Activated T-cell treated with anti-CD3 and anti-CD28 coated beads, Interleukin-2, amount 50 U/mL, for 72 hours (primary cell): Measurements from ENCODE around the gene TRABD2B. TPM values are rescaled to one million over a fixed set of nuclear protein-coding genes. Genes with fewer than 3 reads are reported as not detected.

Experiments
- ATAC-seq, 2 donors: fragments of 150-1000 bp; cut with Tn5 transposase; replicated peaks in 1 of 2; 2 replicates each; pipeline ENCODE4 v1.10.0; 2021; ENCODE audit warnings: moderate library complexity in 2 of 2, mild to moderate bottlenecking in 1 of 2
- DNase-seq, 2 donors: peaks; one replicate each; pipeline ENCODE4 v3.0.0; 2021 to 2022; ENCODE audit warnings: mixed read lengths in 1 of 2
- H3K27ac Mint-ChIP-seq: one replicate; pipeline ENCODE4 v1.8.0; 2022; ENCODE audit warnings: mild to moderate bottlenecking, moderate library complexity, mixed read lengths
- H3K27me3 Mint-ChIP-seq: one replicate; pipeline ENCODE4 v1.8.0; 2022; ENCODE audit warnings: low read depth, mixed read lengths
- H3K36me3 Mint-ChIP-seq, 2 donors: one replicate each; pipeline ENCODE4 v1.8.0; 2022; ENCODE audit warnings: mixed read lengths in 2 of 2, mild to moderate bottlenecking in 1 of 2; ENCODE audit not compliant: insufficient read depth in 2 of 2
- H3K4me1 Mint-ChIP-seq: one replicate; pipeline ENCODE4 v1.8.0; 2022; ENCODE audit warnings: low read depth, mixed read lengths
- H3K4me3 Mint-ChIP-seq, 2 donors: one replicate each; pipeline ENCODE4 v1.8.0; 2022; ENCODE audit warnings: mild to moderate bottlenecking in 2 of 2, mixed read lengths in 2 of 2, moderate library complexity in 2 of 2
- H3K9me3 Mint-ChIP-seq, 2 donors: one replicate each; pipeline ENCODE4 v1.8.0; 2022; ENCODE audit warnings: mixed read lengths in 2 of 2
- total RNA-seq, 2 donors: library from RNA; stranded (reverse); gene quantifications; one replicate each; pipeline ENCODE4 v1.2.3, GENCODE V29; 2022

Gene TRABD2B
- total RNA-seq, 2 donors from 2014 or later = not detected

DNA sequence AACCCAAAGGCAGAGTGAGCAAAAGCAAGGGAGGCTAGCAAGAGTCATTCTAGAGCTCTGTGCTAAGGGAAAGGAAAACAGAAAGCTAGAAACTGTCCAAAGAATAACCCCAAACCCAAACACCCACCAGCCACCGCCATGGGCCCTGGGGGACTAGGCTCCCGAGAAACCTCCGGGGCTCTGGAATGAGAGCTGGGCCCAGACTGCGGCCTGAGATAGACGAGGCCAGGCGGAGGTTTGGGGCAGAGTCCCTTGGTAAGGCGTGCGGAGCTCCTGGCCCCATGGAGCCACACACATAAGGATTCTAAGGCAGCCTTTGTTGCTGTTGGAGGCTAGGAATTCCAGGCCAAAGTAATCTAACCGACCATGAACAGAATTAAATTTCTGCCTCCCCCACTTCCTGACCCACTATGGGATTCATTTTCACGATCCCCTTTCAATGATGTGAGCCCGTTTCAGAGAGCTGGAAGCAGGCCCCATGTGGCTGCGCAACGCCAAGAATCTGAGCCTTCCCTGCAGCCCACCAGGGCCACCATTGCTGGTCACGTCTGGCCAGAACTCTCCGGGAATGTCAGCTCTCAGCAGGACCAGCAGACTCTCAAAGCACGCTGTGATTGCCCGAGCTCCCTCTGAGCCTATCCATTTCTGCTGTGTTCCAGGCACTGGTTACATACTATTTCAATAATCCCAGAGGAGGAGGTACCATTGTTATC is 145.0 kb downstream of the TRABD2B start:
- ATAC-seq (no peak), DNase-seq (no peak)
- H3K27me3 Mint-ChIP-seq = no peaks in the 10 kb centered on the region
- H3K9me3 Mint-ChIP-seq = no peaks in the 10 kb centered on the region
- no peaks in the 10 kb centered on the region for H3K4me1 Mint-ChIP-seq
- H3K4me3 Mint-ChIP-seq = no peak overlapping the region
- H3K27ac Mint-ChIP-seq = no peak overlapping the region
- H3K36me3 Mint-ChIP-seq = no peaks in the 10 kb centered on the region

DNA sequence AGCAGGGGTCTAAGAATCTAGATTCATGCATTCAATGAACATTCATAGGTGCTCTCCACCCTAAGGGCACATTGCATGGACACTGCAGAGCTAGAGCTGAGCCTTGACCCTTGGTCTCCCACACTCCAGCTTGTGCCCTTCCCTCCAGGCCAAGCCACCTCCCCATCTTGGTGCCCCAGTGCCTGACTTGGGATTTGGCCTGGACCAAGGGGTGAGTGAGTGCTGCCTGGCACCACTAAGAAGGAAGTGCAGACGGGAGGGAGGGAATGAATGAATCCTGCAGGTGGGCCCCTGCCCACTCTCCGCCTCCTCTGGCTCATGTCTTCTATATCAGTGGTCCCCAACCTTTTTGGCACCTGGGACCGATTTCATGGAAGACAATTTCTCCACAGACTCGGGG is 146.7 kb downstream of the TRABD2B start:
- Mint-ChIP-seq H3K27ac (no peak overlapping the region), H3K9me3 (no peaks in the 10 kb centered on the region), H3K36me3 (no peaks in the 10 kb centered on the region)

DNA sequence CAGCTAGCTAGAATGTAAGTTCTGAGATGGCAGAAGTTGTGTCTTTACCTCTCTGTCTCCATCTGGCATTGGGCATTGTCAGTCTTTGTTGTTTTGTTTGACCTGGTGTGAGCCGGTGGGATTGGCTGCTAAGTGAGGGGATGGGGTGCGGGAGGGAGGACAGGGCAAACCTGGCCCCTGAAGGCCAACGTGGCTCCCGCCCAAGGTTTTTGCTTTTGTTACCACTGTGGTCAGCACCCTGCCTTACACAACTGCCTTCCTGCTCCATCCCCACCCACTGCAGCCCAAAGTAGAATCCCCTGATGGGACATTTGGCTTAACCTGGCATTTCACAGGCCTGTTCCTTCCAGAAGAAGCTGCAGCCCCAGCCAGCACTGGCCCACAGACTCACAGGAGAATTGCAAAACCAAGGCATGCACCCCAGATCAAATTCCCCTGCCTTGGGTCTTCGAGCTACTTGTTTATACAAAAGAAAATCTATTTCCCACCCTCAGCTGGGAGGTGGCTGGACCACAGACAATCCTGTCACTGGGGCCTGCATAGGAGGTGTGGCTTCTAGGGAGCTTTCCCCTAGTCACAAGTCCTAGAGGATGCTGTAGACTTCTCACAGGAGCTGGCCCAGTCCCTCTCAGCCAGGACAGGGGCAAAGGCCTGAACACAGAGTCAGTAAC is 147.5 kb downstream of the TRABD2B start:
- DNase-seq (no peak), ATAC-seq (no peak)
- H3K9me3 Mint-ChIP-seq = no peaks in the 10 kb centered on the region
- H3K4me1 Mint-ChIP-seq = no peaks in the 10 kb centered on the region
- H3K27ac Mint-ChIP-seq = no peak overlapping the region
- H3K4me3 Mint-ChIP-seq = no peak overlapping the region
- no peaks in the 10 kb centered on the region for H3K36me3 Mint-ChIP-seq
- no peaks in the 10 kb centered on the region for H3K27me3 Mint-ChIP-seq

More for the DNA sequence above, 146.7 kb downstream of the TRABD2B start:
- no peaks in the 10 kb centered on the region for H3K27me3 Mint-ChIP-seq
- no peaks in the 10 kb centered on the region for H3K4me1 Mint-ChIP-seq
- DNase-seq (no peak), ATAC-seq (no peak)
- H3K4me3 Mint-ChIP-seq = no peak overlapping the region

- Mint-ChIP-seq H3K27ac (no peak overlapping the region), H3K27me3 (no peaks in the 10 kb centered on the region), H3K4me3 (no peak overlapping the region), H3K9me3 (no peaks in the 10 kb centered on the region), H3K36me3 (no peaks in the 10 kb centered on the region), H3K4me1 (no peaks in the 10 kb centered on the region)
- no peak for DNase-seq
- ATAC-seq = no peak
These were observed 148.1 kb downstream of the TRABD2B start for GRCh38 chr1:47849005-47849521.

DNA sequence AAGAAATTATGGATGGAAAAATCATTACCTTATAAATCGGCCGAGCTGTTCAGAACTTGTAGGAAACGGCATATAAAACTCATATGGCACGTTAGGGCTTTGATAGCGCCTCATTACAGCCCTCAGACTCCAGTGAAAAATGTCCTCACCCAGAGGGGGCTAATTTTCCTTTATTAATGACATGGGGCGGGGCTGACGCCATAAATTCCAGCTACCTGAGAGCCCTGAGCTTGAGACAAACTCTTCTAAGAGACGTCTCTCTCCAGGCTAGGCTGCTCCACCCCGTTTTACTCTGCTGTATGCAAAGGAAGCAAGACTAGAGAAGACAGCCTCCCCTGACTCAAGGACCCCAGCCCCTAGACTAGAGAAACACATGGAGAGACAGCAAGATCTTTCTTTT is 149.4 kb downstream of the TRABD2B start:
- H3K4me3 Mint-ChIP-seq = no peak overlapping the region
- ATAC-seq = no peak
- H3K27ac Mint-ChIP-seq = no peak overlapping the region
- H3K36me3 Mint-ChIP-seq = no peaks in the 10 kb centered on the region
- no peaks in the 10 kb centered on the region for H3K9me3 Mint-ChIP-seq
- peaks cover 10% of the 10 kb centered on the region for H3K27me3 Mint-ChIP-seq
- no peak for DNase-seq
- H3K4me1 Mint-ChIP-seq = no peaks in the 10 kb centered on the region

GRCh38 chr1:47844558-47844955 is 152.6 kb downstream of the TRABD2B start:
- ATAC-seq = no peak
- no peaks in the 10 kb centered on the region for H3K4me1 Mint-ChIP-seq
- DNase-seq = no peak
- H3K27ac Mint-ChIP-seq = no peak overlapping the region
- peaks cover 14% of the 10 kb centered on the region for H3K27me3 Mint-ChIP-seq
- H3K4me3 Mint-ChIP-seq = no peak overlapping the region
- no peaks in the 10 kb centered on the region for H3K9me3 Mint-ChIP-seq
- no peaks in the 10 kb centered on the region for H3K36me3 Mint-ChIP-seq

DNA sequence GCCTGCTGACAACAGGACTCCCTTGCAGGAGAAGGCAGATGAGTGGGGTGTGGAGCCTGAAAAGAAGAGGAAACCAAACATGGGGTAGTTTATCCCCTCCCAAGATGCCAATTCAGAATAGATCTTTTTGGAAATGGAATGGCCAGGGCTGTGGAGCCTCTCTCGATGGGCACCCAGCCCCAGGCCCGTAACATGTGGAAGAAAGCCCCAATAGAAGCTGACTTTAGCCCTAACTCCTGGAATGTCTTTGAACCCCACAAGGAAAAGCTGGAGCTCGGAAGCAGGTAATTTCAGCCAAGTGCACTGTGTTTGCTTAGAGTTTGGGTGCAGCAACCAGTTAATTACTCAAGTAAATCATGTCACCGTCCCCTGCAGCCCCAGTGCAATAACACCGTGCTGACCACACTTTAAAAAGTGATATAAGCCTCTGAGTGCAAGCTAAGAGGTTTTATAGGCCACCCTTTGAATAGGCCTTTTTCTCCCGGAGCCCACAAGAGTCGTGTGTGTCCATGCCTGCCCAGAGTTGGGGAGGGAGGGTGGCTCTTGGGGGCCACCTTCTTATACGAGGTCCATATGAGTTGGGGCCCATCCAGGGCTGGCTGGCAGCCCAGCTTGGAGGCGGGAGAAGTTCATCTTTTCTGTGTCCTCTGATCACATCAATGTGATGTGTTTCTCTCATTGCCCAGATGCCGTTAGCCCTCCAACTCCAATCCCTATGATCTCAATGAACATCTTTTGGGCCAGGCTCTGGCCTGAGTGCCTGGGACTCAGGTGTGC is 153.2 kb downstream of the TRABD2B start:
- Mint-ChIP-seq H3K4me3 (no peak overlapping the region), H3K36me3 (no peaks in the 10 kb centered on the region), H3K4me1 (no peaks in the 10 kb centered on the region), H3K27me3 (peaks cover 14% of the 10 kb centered on the region), H3K27ac (no peak overlapping the region), H3K9me3 (no peaks in the 10 kb centered on the region)
- no peak for DNase-seq
- no peak for ATAC-seq

DNA sequence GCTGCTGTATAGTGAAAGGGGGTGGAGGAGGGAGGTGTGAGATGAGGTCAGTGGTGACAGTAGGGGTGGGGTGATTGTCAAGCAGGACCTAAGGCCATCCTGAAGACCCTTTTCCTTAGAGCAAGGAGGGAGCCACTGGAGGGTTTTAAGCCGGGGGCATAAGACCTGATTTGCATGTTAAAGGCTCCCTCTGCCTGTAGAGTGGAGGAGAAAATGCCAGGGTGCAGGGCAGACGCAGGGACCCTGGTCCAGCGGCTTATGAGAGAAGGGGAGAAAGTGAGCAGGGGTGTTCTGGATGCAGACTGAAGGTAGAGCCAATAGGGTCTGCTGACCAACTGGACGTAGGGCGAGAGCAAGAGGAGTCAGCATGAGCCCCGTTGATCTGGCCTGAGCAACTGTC is 154.1 kb downstream of the TRABD2B start:
- no peak overlapping the region for H3K27ac Mint-ChIP-seq
- no peak for DNase-seq

DNA sequence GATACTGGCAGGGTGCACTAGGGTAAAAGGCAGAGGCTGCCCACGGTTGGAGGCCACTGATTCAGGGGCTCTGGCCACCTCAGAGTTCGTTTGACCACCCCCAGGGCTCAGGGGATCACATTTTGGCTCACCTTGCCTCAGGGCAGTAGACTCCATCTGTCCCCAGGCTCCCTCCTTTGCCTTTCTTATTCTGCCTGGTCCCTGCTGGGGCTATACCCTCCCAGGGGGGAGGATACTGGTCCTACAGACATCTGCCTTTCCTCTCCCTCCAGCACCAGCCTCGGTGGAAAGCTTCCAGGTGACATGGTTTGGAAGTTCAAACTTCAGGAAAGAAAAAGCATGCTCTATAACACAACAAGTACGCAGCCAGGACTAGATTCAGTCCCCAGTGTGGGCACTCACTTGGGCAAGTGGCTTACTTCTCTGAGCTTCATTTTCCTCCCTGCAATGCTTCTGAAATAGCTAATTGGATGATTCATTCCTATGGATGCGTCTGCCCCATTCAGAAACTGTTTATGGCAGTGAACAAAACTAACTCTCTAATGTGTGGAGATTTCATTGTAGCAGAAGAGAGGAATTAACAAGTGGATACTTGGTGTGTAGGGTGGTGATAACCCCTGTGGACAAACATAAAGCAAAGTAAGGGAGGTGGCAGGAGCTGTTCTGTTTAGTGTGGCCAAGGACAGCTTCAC is 154.8 kb downstream of the TRABD2B start:
- H3K9me3 Mint-ChIP-seq = no peaks in the 10 kb centered on the region
- ATAC-seq (no peak), DNase-seq (no peak)
- H3K27me3 Mint-ChIP-seq = peaks cover 14% of the 10 kb centered on the region
- no peaks in the 10 kb centered on the region for H3K36me3 Mint-ChIP-seq
- no peak overlapping the region for H3K27ac Mint-ChIP-seq
- no peak overlapping the region for H3K4me3 Mint-ChIP-seq
- H3K4me1 Mint-ChIP-seq = no peaks in the 10 kb centered on the region

More for the DNA sequence above, 154.1 kb downstream of the TRABD2B start:
- no peak for ATAC-seq
- peaks cover 14% of the 10 kb centered on the region for H3K27me3 Mint-ChIP-seq
- no peaks in the 10 kb centered on the region for H3K9me3 Mint-ChIP-seq
- no peaks in the 10 kb centered on the region for H3K4me1 Mint-ChIP-seq
- H3K36me3 Mint-ChIP-seq = no peaks in the 10 kb centered on the region
- H3K4me3 Mint-ChIP-seq = no peak overlapping the region

DNA sequence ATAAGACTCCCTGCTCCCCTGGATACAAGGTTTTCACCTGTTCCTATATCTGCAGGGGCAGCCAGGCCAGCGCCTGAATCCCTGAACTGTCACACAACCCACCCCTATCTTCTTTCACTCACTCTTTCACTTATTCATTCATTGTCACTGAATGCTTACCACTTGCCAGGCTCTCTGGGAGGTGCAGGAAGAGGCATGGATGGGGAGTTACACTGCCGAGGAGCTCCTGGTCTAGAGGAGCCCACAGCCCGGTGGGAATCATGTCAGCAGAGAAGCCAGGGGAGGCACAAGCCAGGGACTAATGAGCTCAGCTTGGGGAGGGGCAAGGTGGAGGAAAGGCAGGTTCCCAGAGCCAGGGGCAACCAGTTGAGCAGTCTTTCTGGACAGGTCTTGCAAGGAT is 155.8 kb downstream of the TRABD2B start:
- Mint-ChIP-seq H3K27me3 (peaks cover 14% of the 10 kb centered on the region), H3K4me1 (no peaks in the 10 kb centered on the region), H3K27ac (no peak overlapping the region), H3K9me3 (no peaks in the 10 kb centered on the region), H3K4me3 (no peak overlapping the region), H3K36me3 (no peaks in the 10 kb centered on the region)
- ATAC-seq (no peak), DNase-seq (no peak)

- Mint-ChIP-seq H3K27ac (no peak overlapping the region), H3K36me3 (no peaks in the 10 kb centered on the region), H3K9me3 (no peaks in the 10 kb centered on the region), H3K4me3 (no peak overlapping the region), H3K4me1 (no peaks in the 10 kb centered on the region), H3K27me3 (peaks cover 14% of the 10 kb centered on the region)
- ATAC-seq (no peak), DNase-seq (no peak)
These were observed 156.6 kb downstream of the TRABD2B start for GRCh38 chr1:47840393-47841190.

DNA sequence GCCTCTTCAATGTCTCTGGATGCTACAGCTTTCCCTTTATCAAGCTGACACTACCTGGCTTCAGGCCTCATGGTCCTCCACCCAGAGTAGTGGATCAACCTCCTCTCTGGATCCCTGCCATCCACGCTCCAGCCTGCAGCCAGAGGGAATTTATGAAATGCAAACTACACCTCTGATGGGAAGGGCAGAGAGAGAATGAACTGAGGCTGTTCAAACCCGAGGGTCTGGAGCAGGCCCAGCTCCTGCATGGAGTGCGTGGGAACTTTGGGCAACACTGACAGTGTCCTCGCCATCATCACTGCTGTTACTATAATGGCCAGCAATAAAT is 157.8 kb downstream of the TRABD2B start:
- ATAC-seq = no peak
- H3K27me3 Mint-ChIP-seq = peaks cover 14% of the 10 kb centered on the region
- no peak overlapping the region for H3K27ac Mint-ChIP-seq
- no peak for DNase-seq
- H3K4me1 Mint-ChIP-seq = no peaks in the 10 kb centered on the region
- peaks cover 0 to 5% of the 10 kb centered on the region in 2 donors for H3K36me3 Mint-ChIP-seq
- no peak overlapping the region for H3K4me3 Mint-ChIP-seq
- peaks cover 2 to 5% of the 10 kb centered on the region in 2 donors for H3K9me3 Mint-ChIP-seq
